GM08714 (cell line): Measurements from ENCODE around the gene SPEF1.

Experiments
- H3K4me3 ChIP-seq: fragments of 200-500 bp; sonication (Bioruptor generic); 2 replicates; pipeline ENCODE4 v1.5.1; 2014; ENCODE audit warnings: mild to moderate bottlenecking, low read length, inconsistent platforms
- ZNF274 ChIP-seq: IDR thresholded peaks from 2 replicates; pipeline ENCODE4 v1.6.1; 2012; ENCODE audit warnings: mild to moderate bottlenecking, low read depth, low read length

The SPEF1 gene

DNA sequence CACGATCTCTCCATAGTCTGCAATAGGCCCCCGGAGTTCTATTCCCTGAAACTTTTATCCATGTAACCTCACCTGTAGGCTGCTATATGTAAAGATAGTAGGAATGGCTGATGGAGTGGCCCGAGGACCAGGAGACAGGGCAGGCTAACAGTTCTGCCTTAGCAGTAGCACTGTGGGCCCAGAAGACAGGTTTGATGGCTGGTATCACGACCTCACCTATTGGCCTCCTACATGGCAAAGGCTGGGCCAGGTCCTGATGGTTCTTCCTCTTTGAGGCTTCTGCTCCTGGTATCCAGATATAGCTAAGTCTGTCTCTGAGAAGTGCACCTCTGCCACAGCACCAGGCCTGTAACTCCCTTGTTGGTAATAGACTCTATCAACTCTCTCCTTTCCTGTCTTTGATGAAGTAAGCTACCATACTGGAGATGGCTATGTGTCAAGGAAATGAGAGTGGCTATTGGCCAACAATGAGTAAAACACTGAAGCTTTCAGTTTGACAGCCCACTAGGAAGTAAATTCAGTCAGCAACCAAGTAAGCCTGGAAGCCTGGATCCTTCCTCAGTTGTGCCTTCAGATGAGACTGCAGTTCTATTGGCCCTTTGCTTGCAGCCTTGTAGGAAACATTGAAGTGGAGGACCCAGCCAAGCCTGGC is 5.7 kb downstream of the SPEF1 start:
- H3K4me3 ChIP-seq, result no peak overlapping the region
- no peak for TF ChIP-seq ZNF274

DNA sequence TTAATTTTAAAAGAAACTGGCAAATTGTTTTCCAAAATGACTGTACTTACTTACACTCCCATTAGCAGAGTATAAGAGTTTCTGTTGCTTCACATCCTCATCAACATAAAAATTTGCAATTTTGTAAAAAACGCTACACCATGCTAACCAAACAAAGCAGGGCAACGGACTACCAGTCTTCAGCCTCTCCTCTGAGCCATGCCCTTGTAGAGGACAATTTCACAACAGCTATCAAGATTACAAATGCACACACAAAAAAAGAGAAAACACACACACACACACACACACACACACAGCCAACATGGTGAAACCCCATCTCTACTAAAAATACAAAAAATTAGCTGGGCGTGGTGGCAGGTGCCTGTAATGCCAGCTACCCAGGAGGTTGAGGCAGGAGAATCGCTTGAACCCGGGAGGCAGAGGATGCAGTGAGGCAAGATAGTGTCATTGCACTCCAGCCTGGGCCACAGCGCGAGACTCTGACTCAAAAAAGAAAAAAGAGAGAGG is 9.6 kb downstream of the SPEF1 start:
- no peak for TF ChIP-seq ZNF274
- H3K4me3 ChIP-seq, result no peak overlapping the region

DNA sequence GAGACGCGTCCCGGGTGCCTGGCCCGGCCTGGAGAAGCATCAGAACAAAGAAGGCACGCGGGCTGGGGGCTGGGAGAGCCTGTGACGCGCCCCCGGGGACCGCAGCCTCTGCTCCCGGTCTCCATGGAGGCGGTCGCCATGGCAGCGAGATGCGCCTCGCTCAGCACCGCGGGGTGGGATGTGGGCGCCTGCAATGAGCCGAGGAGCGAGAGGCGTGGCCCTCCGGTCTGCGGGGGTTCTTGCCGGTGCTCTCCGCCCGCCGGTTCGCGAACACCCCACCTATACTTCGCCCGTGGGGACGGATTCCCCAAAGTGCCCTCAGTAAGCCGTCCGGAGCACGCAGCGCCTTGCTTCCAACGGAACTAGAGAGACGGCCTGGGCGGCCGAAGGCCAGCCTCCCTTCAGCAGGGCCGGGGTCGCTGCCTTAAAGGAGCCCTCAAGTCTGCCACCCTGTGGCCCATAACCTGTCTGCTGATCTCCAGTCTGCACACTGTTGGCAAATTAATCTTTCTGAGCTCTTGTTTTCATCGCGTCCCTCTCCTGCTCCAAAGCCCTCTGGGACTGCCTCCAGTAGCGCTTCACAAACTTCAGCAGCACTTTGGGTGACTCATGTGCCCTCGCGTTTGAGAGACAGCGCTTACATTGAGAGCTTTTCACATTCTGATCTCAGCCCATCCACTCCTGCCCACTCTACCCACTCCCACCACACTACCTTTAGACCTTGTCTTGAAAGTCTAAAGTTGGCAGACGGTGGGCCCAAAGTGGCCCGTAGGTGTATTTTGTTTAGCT is 12.7 kb downstream of the SPEF1 start:
- H3K4me3 ChIP-seq, result peak overlapping the region; percentile 63; the same call in 1 of the 2 replicates
- TF ChIP-seq ZNF274, result no peak

DNA sequence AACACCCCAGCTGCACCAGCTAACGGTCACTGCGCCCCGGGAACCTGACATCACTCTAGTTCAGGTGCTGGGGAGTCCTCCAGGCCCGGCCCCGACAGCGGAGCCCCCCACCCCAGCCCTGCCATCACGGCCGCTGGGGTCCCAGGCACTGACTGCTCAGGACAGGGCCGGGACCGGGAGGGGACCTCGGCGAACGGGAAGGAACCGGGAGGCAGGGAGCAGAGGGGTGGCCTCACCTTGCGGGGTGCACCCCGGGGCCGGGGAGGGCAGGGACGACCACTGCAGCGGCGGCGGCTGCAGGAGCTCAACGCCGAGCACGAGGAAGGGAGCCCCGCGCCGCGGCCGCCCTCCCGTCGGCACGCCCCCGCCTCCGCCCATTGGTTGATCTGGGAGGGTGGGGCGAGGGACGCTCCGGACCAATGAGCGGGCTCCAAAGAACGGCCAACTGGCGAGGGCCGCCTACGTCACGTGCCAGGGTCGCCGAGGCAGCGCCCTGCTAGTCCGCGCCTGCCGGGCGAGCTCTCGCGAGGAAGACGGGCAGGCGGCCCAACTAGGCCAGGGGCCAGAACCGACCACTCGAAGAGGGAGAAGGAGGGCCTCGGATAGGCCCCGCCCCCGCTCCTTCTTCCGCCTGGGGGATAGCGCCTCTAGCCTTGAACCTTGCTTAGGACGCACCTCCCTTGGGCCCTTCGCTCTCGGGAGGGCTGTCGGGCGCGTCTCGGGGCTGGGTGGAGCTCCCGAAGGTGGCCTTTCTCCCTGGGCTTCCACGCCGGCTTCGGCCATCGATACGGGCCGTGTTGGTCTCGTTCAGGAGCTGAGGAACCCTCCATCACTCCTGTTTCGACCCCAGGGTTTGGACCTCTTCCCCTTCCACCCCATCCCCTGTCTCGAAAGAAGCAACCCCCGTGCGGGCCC is 13.6 kb downstream of the SPEF1 start, which contains the start of gene ADISSP:
Gene ADISSP (minus strand): TSS at position 327 of the 915 bp plus-strand sequence. CDS start 7,653 bp downstream, outside the sequence.
- H3K4me3 ChIP-seq, result peak within 1 kb of the TSS; percentile 76
- TF ChIP-seq ZNF274, result no peak

DNA sequence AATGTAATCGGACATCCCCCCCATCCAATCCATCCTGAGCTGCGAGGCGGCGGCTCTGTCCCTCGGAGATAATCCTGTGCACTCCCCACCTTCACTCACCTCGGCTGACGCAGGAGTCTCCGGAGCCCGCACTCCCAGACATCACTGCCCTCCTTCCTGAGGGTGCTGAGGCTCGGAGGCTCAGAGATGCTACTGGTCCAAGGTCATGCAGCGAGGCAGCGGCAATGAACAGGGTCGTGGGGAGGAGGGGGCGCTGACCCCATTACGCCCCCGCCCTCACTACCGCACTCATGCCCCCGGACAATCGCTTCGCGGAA is 14.2 kb downstream of the SPEF1 start:
- peak overlapping the region; percentile 76 for H3K4me3 ChIP-seq
- no peak for TF ChIP-seq ZNF274

DNA sequence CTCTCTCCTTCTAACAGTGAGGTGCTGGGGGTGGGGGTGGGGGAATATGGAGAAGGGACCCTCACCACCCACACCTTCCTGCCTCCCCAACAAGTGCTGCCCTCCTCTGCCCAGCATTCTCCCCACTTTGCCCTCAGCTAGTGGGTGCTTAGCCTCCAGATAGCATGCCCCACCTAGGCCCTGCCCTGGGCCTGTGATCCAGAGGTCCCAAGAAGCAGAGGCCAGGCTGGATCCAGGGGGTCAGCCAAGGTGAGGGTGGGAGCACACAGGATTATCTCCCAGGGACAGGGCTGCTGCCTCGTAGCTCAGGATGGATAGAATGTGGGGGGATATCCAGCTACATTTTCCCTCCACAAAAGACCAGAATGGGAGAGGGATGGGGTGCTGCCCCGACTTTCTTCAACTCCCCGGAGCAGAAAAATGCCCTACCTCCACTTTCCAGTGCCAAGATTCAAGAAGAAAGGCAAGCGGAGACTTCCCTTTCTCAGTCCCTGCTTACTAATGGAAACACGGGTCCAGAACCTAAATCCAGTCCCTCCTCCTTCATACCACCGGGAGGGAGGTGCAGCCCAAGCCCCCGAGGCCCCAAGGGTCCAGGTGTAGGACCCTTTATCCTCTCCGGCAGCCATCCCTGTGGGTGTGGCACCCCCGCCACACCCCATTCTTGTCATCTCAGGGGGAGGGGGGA is 14.7 kb downstream of the SPEF1 start:
- H3K4me3 ChIP-seq, result peak overlapping the region; percentile 76; the same call in 1 of the 2 replicates
- no peak for TF ChIP-seq ZNF274

DNA sequence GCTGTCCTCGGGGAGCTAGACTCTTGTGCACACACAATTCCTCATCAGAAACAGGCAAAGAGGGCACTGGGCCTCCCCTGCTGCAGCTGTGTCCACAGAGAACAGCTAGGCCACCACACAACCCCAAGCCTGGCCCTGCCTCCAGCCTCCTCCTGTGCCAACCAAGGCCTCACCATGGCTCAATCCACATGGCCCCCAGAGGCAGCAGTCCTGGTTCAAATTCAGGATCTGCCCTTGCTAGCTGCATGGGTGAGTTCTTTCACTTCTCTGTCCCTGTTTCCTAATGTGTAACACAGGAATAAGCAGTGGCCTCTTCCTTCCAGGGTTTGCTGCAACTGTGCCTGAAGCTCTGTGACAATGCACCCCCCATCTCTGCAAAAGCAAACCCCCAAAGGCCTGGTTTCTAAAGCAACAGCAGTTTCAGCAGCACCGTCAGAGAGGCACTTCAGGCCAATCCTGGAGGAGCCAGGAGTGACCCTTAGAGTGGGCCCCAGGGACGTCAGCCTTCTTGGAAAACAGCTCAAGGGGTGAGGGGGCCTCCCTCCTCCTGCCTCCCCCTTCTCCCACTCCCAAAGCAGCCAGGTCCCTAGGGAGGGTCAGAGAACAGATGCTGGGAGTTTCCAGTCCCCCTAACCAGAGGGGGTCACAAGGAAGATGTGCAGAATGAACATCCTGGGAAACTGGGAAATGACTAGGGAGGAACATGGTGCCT is 15.9 kb downstream of the SPEF1 start:
- H3K4me3 ChIP-seq, result no peak overlapping the region
- TF ChIP-seq ZNF274, result no peak

DNA sequence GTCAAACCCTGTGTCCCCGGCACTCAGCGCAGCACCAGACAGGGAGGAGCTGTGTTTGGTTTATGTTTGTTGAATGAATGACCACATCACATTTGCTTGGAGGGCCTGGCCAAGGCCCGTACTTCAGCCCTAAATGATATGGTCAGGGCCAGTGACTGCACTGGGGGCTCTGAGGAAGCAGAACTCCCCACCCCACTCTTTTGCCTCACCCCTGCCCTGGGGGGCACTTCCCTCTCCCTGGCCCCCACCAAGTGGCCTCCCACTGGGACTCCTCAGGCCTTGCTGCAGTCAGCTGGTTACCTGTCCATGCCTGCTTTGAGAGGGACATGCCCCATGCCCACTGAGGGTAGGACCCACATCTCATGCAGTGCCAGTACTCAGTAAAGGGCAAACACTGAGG is 16.6 kb downstream of the SPEF1 start:
- no peak for TF ChIP-seq ZNF274
- no peak overlapping the region for H3K4me3 ChIP-seq

DNA sequence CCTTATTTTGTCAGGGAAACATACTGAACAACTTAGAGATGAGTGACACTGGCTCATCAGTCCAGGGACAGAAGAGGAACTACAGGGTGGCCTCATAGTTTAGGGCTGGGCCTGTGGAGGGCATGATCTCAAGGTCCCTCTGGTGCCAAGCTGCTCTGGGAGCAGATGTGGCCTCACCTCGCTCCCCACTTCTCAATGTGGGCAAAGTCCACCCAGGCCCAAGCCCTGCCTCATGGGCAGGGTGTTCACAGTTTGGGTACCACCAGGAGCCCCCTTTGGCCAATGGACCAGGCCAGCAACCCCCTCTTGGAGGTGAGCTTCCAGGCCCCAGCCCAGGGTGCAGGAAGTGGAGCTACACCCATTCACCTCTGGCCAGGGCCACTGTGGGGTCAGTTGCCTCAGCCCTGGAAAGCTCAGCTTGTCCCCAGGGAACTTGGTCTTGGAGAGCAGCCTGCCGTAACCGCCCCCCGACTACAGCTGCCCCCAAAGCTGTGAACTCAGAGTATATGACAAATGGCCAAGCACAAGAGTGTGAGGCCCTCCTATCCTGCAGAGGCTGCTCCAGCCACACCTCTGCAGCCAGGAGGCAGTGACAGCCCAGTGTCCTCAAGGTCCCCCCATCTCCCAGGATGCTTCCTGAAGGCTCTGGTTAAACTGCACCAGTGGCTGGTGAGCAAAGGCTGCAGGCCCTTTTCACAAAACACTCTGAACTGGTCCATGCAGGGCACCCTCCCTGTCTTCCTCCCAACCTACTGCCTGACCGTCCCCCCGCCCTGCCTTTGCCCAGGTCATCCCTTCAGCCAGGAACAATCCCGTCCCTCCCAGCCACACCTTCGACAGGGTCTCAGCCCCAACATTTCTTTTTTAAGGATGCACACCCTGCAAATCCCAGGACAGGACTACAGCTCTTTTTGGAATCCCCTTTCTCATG is 17.3 kb downstream of the SPEF1 start:
- no peak for TF ChIP-seq ZNF274

DNA sequence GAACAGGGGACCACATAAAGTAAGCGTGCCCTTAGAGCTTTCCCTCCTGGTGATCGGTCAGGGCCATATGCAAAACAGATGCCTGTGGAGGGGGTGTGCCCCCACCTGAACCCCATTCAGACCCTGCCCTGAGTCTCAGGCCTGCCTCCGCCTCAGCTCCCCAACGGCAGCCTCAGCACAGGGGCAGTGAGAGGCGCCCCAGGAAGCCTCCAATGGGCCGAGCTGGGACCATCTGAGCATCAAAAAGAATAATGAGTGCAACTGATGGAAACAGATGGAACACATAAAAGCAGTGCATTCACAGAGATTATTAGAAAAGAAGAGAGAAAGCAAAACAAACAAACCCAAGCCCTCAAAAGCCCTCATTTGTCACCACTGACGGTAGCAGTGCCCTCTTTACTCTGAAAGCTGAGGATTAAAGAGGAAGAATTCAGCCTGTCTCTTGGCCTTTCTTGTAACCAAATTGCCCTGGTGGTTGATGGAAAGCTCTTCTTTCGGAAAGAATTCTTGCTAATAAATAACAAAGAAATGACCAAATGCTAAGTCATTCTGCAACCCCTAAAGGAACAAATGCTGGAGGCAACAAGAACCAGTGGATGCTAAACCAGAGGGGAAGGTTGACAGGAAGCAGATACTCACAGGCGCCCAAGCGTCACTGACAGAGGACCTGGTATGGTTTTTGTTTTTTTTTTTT is 20.4 kb downstream of the SPEF1 start:
- no peak overlapping the region for H3K4me3 ChIP-seq
- TF ChIP-seq ZNF274, result no peak

More for the DNA sequence above, 17.3 kb downstream of the SPEF1 start:
- no peak overlapping the region for H3K4me3 ChIP-seq

DNA sequence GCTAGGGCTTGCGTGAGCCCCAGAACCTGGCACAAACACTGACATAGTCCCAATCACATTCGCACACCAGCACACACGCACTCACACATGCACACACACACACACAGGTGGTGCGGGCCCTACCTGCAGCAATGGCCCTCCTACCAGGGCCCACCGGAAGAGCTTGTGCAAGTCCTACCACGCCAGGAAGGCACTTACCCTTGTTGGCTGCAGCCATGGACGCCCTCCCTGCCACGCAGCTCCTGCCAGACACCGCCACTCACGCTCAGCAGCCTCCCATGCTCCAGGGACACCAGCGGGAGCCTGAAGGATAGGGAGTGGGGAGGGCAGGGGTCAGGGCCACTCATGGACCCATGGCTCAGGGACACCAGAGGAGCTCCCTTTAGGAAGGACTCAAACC is 21.4 kb downstream of the SPEF1 start:
- no peak overlapping the region for H3K4me3 ChIP-seq
- no peak for TF ChIP-seq ZNF274
